GM12873 (cell line): ENCODE data around the gene BMP7.

Experiments
- CTCF ChIP-seq: IDR thresholded peaks from 2 replicates; pipeline ENCODE4 v1.5.1; 2012; ENCODE audit warnings: low read depth, mild to moderate bottlenecking, moderate library complexity, low read length, control low read depth; ENCODE audit not compliant: insufficient read depth; ENCODE audit errors: missing control alignments

Gene BMP7

GRCh38 chr20:57251344-57251743, 15.1 kb downstream of the BMP7 start:
- no peak for TF ChIP-seq CTCF

- no peak for TF ChIP-seq CTCF
Observed at GRCh38 chr20:57250607-57251343, 15.7 kb downstream of the BMP7 start.

GRCh38 chr20:57249772-57250171, 16.7 kb downstream of the BMP7 start:
- TF ChIP-seq CTCF = no peak

- no peak for TF ChIP-seq CTCF
Observed at GRCh38 chr20:57249073-57249472, 17.4 kb downstream of the BMP7 start.

GRCh38 chr20:57248132-57248797, 18.2 kb downstream of the BMP7 start:
- no peak for TF ChIP-seq CTCF

- no peak for TF ChIP-seq CTCF
Observed at GRCh38 chr20:57247292-57247965, 19.0 kb downstream of the BMP7 start.

- TF ChIP-seq CTCF = no peak
Observed at GRCh38 chr20:57245997-57246396, 20.4 kb downstream of the BMP7 start.
